ENCODE results near the gene RNF225. TPM values are rescaled to one million over a fixed set of nuclear protein-coding genes. Genes with fewer than 3 reads are reported as not detected.

RNF225 gene
- total and polyA plus RNA-seq, 2 of the 13 experiments (the other 11 are each of a cell fraction or from before 2014, with no cell fraction given) = not detected

GRCh38 chr19:58400916-58401839 is 5.7 kb downstream of the RNF225 start (continued):
- TF ChIP-seq ZNF780A (CRISPR knock-in tag; IDR thresholded peaks at IDR 0.05) (no peak), RXRB (CRISPR knock-in tag; IDR thresholded peaks at IDR 0.05; ENCODE audit: borderline replicate concordance) (0 out of 2 replicates have a peak, but pooled peaks have one; percentile 6), MIER3 (CRISPR knock-in tag; IDR thresholded peaks at IDR 0.05; ENCODE audit: borderline replicate concordance) (peak; percentile 56; the same call in 1 of the 2 replicates), REPIN1 (CRISPR knock-in tag; IDR thresholded peaks at IDR 0.05; ENCODE audit: borderline replicate concordance, low read depth) (peak; percentile 75), ZNF646 (CRISPR knock-in tag; IDR thresholded peaks at IDR 0.05) (no peak), HDAC2 (CRISPR knock-in tag; IDR thresholded peaks at IDR 0.05) (peak; percentile 54; the same call in 1 of the 2 replicates), TFDP1 (CRISPR knock-in tag; IDR thresholded peaks at IDR 0.05; ENCODE audit: borderline replicate concordance) (peak; percentile 82), FOXK2 (IDR thresholded peaks at IDR 0.05) (no peak), ZNF557 (CRISPR knock-in tag; IDR thresholded peaks at IDR 0.05) (no peak), ZNF589 (CRISPR knock-in tag; conservative IDR thresholded peaks at IDR 0.05) (no peak), HMGXB4 (CRISPR knock-in tag; IDR thresholded peaks at IDR 0.05; ENCODE audit: borderline replicate concordance in 1 of 2, low read depth in 1 of 2) (peak in 1 of 2 experiments; percentile 64; a peak in 1 of 4 replicates), THRA (CRISPR knock-in tag; IDR thresholded peaks at IDR 0.05; ENCODE audit: borderline replicate concordance) (0 out of 2 replicates have a peak, but pooled peaks have one; percentile 13), NONO (IDR thresholded peaks at IDR 0.05) (no peak), NONO (CRISPR knock-in tag; conservative IDR thresholded peaks at IDR 0.05) (peak; percentile 27), E2F5 (CRISPR knock-in tag; conservative IDR thresholded peaks at IDR 0.05) (0 out of 2 replicates have a peak, but pooled peaks have one; percentile 72), KMT2A (CRISPR knock-in tag; IDR thresholded peaks at IDR 0.05) (peak; percentile 41)
